ENCODE data around the gene POU4F1. TPM values are rescaled to one million over a fixed set of nuclear protein-coding genes. Genes with fewer than 3 reads are reported as not detected.

POU4F1 gene
- total RNA-seq, 6 experiments from 2014 or later: 0.07 to 0.25 (median 0.19) TPM; not detected in 3

DNA sequence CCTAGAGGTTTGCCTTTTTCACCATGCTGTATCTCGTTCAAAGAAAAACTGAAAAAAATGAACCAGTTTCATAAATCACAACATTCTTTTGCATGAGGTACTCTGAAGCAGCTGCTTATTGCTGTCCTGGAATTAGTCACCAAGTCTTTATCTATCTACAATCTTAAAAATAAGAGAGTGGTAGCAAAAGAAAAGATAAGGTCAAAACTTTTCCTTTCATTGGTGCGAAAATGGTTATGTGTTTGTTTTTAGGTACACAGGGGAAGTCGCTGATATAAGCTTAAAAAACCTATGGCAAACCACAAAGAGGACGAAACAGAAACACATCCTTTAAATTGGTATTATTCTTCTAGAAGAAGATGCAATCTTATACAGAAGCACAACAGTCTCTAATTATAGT, 34.9 kb upstream of the POU4F1 start:
- Histone ChIP-seq H3K9me3 (no peaks in the 10 kb centered on the region), H3K4me1 (no peaks in the 10 kb centered on the region), H3K4me3 (no peak overlapping the region), H3K27ac (no peak overlapping the region), H3K36me3 (peaks cover 0 to 39% (median 9%) of the 10 kb centered on the region in 4 donors), H3K27me3 (no peaks in the 10 kb centered on the region)
- 77% methylated on average over 4 of the region's 4 CpGs for WGBS (ENCODE audit: insufficient coverage, low coverage, low lambda C conversion rate, missing lambda C conversion rate)
- TF ChIP-seq, protein P1, sequence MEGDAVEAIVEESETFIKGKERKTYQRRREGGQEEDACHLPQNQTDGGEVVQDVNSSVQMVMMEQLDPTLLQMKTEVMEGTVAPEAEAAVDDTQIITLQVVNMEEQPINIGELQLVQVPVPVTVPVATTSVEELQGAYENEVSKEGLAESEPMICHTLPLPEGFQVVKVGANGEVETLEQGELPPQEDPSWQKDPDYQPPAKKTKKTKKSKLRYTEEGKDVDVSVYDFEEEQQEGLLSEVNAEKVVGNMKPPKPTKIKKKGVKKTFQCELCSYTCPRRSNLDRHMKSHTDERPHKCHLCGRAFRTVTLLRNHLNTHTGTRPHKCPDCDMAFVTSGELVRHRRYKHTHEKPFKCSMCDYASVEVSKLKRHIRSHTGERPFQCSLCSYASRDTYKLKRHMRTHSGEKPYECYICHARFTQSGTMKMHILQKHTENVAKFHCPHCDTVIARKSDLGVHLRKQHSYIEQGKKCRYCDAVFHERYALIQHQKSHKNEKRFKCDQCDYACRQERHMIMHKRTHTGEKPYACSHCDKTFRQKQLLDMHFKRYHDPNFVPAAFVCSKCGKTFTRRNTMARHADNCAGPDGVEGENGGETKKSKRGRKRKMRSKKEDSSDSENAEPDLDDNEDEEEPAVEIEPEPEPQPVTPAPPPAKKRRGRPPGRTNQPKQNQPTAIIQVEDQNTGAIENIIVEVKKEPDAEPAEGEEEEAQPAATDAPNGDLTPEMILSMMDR (IDR thresholded peaks at IDR 0.05): no peak
- TF ChIP-seq POLR2A (IDR thresholded peaks at IDR 0.05): no peak
- intact Hi-C loops (cut with DNase I): no loop called here
- ATAC-seq (no peak), DNase-seq (no peak)

DNA sequence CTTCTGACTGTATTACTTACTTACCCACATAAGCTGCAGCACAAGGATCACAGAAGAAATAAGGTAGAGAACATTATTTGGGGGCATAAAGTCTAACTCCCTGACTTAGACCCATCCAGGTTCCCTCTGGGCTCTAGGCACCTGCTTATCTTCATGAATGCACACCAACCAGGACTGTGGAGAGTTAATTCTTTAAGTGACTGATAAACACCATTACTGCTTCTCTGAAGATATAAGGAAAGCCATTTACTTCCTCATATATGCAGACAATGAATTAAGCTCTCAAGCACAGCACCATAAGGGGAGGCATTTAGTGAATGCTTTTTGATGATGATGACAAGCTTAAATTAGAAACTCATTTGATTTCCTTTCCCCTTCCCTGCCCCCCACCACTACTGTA, 33.1 kb upstream of the POU4F1 start:
- no peak overlapping the region for H3K27ac ChIP-seq
- no peaks in the 10 kb centered on the region for H3K27me3 ChIP-seq
- peaks cover 0 to 44% (median 12%) of the 10 kb centered on the region in 4 donors for H3K36me3 ChIP-seq
- ATAC-seq (no peak), DNase-seq (no peak)
- H3K4me3 ChIP-seq: no peak overlapping the region
- no peaks in the 10 kb centered on the region for H3K9me3 ChIP-seq
- intact Hi-C loops (cut with DNase I): no loop called here
- TF ChIP-seq, protein P1 (IDR thresholded peaks at IDR 0.05): no peak
- TF ChIP-seq POLR2A (IDR thresholded peaks at IDR 0.05): no peak
- no peaks in the 10 kb centered on the region for H3K4me1 ChIP-seq

DNA sequence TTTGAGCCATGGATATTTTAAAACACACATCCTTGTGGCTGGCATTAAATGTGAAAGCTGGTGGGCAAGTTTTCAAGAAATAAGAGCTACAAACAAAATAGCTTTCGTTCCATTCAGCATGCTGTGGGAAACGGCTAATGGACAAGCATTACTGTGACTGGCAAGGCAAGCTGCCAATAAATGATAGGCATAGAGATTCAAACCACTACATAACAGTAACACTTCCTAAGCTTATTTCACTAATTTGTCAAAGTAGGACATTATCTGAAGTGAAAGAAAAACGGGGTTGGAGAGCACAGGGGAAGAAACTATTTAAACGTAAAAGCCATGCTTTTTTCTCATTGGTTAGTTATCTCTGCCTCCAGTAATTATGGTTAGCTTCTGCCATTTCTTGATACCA, 29.6 kb upstream of the POU4F1 start:
- DNase-seq (no peak), ATAC-seq (no peak)
- Histone ChIP-seq H3K36me3 (peaks cover 0 to 23% (median 7%) of the 10 kb centered on the region in 4 donors), H3K9me3 (no peaks in the 10 kb centered on the region), H3K4me1 (no peaks in the 10 kb centered on the region), H3K27ac (no peak overlapping the region), H3K4me3 (no peak overlapping the region), H3K27me3 (no peaks in the 10 kb centered on the region)
- no peak for TF ChIP-seq POLR2A (IDR thresholded peaks at IDR 0.05)
- TF ChIP-seq, protein P1 (IDR thresholded peaks at IDR 0.05): no peak
- WGBS (ENCODE audit: insufficient coverage, low coverage, low lambda C conversion rate, missing lambda C conversion rate): 78% methylated on average over 3 of the region's 4 CpGs
- intact Hi-C loops (cut with DNase I): no loop called here

DNA sequence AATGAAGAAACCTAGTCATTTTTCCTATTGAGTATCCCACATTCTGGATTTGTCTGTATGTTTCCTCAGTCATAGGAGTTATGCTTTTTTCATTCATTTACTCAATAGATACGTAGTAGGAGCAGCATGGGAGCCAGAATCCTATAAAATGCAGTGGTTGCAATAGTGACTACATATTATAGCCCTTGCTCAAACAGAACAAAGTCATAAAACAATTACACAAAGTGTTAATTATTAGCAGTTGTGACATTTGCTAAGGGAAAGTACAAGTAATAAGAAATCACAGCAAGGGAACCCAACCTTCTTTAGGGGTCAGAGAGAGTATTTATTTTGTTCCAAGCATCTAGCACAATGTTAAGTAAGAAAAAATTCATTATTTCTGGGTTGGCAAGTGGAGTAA, 27.7 kb upstream of the POU4F1 start:
- intact Hi-C loops (cut with DNase I): no loop called here
- no peaks in the 10 kb centered on the region for H3K9me3 ChIP-seq
- DNase-seq (no peak), ATAC-seq (no peak)
- WGBS (ENCODE audit: insufficient coverage, low coverage, low lambda C conversion rate, missing lambda C conversion rate): 100% methylated on average over 1 of the region's 1 CpG
- H3K27me3 ChIP-seq: no peaks in the 10 kb centered on the region
- H3K36me3 ChIP-seq: peaks cover 0 to 11% (median 5%) of the 10 kb centered on the region in 4 donors
- H3K4me3 ChIP-seq: no peak overlapping the region
- H3K4me1 ChIP-seq: no peaks in the 10 kb centered on the region
- TF ChIP-seq POLR2A (IDR thresholded peaks at IDR 0.05): no peak
- TF ChIP-seq, protein P1 (IDR thresholded peaks at IDR 0.05): no peak
- no peak overlapping the region for H3K27ac ChIP-seq

DNA sequence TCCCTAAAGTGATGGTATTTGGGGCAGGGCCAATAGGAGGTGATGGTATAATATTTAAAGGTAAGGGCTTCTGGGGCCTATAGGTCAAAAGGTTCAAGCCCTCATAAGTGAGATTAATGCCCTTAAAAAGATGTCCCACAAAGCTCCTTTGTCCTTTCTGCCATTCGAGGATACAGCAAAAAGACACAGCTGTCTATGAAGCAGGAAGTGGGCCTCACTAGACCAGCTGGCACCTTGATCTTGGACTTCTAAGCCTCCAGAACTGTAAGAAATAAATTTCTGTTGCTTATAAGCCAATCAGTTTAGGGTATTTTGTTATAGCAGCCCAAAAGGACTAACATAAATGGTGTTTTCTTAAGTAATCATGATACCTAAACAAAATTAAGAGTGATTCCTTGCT, 27.2 kb upstream of the POU4F1 start:
- no peak overlapping the region for H3K4me3 ChIP-seq
- intact Hi-C loops (cut with DNase I): no loop called here
- no CpG with 5 or more reads among the region's 1 CpG for WGBS (ENCODE audit: insufficient coverage, low coverage, low lambda C conversion rate, missing lambda C conversion rate)
- H3K27me3 ChIP-seq: no peaks in the 10 kb centered on the region
- DNase-seq: no peak
- no peaks in the 10 kb centered on the region for H3K4me1 ChIP-seq
- H3K27ac ChIP-seq: no peak overlapping the region
- ATAC-seq: no peak
- TF ChIP-seq, protein P1 (IDR thresholded peaks at IDR 0.05): no peak
- no peak for TF ChIP-seq POLR2A (IDR thresholded peaks at IDR 0.05)
- H3K36me3 ChIP-seq: peaks cover 0 to 11% (median 5%) of the 10 kb centered on the region in 4 donors
- no peaks in the 10 kb centered on the region for H3K9me3 ChIP-seq

Measured in right lobe of liver (tissue), 6 donors.